Measurements from ENCODE around the gene PWWP2B. TPM values are rescaled to one million over a fixed set of nuclear protein-coding genes. Genes with fewer than 3 reads are reported as not detected.

The PWWP2B gene
- 9.6 and 10.5 TPM in 2 replicates for total RNA-seq

DNA sequence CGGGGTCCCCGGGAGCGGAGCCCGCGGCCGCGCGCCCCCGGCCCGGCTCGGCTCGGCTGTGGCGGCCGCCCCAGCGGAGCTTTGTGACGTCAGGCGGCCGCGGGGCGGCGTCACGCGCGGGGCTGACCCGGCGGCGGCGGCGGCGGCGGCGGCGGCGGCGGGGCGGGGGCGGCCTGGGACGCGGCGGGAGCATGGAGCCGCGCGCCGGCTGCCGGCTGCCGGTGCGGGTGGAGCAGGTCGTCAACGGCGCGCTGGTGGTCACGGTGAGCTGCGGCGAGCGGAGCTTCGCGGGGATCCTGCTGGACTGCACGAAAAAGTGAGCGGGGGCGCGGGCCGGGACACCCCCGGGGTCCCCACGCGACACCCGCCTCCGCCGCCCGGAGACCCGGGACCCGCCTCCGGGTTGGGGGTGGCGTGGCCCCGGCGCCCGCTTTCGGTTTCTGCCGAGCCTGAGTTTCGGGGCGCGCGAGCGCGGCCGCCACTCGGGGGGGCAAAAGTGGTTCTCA, at the start of gene PWWP2B:
Gene PWWP2B (plus strand): TSS at position 165 of the 506 bp plus-strand sequence. CDS start 27 bp downstream, at position 192.

Other genes starting within 250 kb of the PWWP2B start
- gene DPYSL4, start 210.3 kb upstream of the PWWP2B start, total RNA-seq = 14.7 and 36.4 TPM in 2 replicates
- 8.5 and 9.1 TPM in 2 replicates for gene STK32C, start 89.2 kb upstream of the PWWP2B start, total RNA-seq
- gene LRRC27, start 65.0 kb upstream of the PWWP2B start, total RNA-seq = 9.4 and 10.8 TPM in 2 replicates
- 22.4 and 27.1 TPM in 2 replicates for gene INPP5A, start 140.6 kb downstream of the PWWP2B start, total RNA-seq